ENCODE measurements around the gene HOXC12.

The HOXC12 gene

GRCh38 chr12:53981634-53982565 lies 27.2 kb downstream of the HOXC12 start:
- 9 to 14% methylated on average over 27 to 29 of the region's 30 CpGs for WGBS, 2 experiments (ENCODE audit: insufficient coverage in 2 of 2)
- H3K4me1 ChIP-seq (ENCODE audit: control insufficient read depth, insufficient read depth, low read length, poor library complexity, severe bottlenecking) = no peaks in the 10 kb centered on the region
- peaks cover 8% of the 10 kb centered on the region for H3K9me3 ChIP-seq (ENCODE audit: control insufficient read depth, low read length)
- no peak overlapping the region for H3K27ac ChIP-seq (ENCODE audit: low read depth, low read length, severe bottlenecking)
- H3K36me3 ChIP-seq (ENCODE audit: control insufficient read depth, insufficient read depth, low read length) = no peaks in the 10 kb centered on the region
- H3K4me3 ChIP-seq (ENCODE audit: extremely low read depth, insufficient read depth, low read length, poor library complexity, severe bottlenecking) = no peak overlapping the region

DNA sequence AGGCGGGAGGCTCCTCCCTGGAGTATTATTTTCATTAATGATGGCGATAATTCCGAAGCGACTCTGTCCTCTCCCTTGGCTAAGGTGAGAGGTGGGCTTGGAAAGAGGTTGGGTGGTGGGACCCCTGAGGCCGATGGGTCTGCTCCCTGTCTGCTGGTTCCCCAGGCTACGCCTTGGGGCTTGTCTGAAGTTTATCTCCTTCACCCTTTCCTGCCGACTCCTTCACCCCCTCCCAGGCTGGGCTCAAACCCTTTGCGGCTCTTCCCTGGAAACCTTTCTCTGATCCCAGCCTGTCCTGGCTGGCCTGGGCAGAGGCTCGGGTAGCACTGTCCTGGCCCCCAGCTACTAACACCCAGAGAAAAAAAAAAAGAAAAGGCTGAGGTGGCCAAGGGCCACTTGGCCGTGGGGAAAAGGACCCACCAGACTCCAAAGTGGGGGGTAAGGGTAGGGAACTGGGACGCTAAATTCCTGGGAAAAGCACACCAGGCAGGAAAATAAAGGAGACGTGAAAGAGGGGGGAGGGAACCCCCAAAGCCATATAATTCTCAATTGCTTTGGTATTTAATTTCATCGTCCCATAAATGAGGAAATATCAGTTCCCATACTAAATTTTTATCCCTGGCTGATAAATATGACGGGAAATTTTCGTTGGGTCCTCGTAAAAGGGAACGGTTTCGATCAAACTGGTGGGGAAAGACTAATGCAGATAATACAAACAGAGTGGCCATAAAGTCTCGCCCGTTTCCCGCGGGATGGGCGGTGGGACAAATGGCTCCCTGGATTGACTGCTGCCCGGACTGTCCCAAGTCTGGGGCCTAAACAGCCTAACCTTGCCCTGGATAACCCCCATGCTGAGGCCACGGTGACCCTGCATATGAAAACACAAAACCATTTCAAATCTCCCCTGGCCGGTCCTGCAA lies 28.2 kb downstream of the HOXC12 start:
- Histone ChIP-seq H3K36me3 (ENCODE audit: control insufficient read depth, insufficient read depth, low read length) (no peaks in the 10 kb centered on the region), H3K27ac (ENCODE audit: low read depth, low read length, severe bottlenecking) (no peak overlapping the region), H3K4me1 (ENCODE audit: control insufficient read depth, insufficient read depth, low read length, poor library complexity, severe bottlenecking) (no peaks in the 10 kb centered on the region), H3K4me3 (ENCODE audit: extremely low read depth, insufficient read depth, low read length, poor library complexity, severe bottlenecking) (no peak overlapping the region), H3K9me3 (ENCODE audit: control insufficient read depth, low read length) (peaks cover 8% of the 10 kb centered on the region)
- WGBS, 2 experiments (ENCODE audit: insufficient coverage in 2 of 2) = 35 to 43% methylated on average over 16 to 18 of the region's 26 CpGs

- Histone ChIP-seq H3K4me1 (ENCODE audit: control insufficient read depth, insufficient read depth, low read length, poor library complexity, severe bottlenecking) (peaks cover under 1% of the 10 kb centered on the region), H3K9me3 (ENCODE audit: control insufficient read depth, low read length) (peaks cover 8% of the 10 kb centered on the region), H3K4me3 (ENCODE audit: extremely low read depth, insufficient read depth, low read length, poor library complexity, severe bottlenecking) (no peak overlapping the region), H3K36me3 (ENCODE audit: control insufficient read depth, insufficient read depth, low read length) (no peaks in the 10 kb centered on the region), H3K27ac (ENCODE audit: low read depth, low read length, severe bottlenecking) (no peak overlapping the region)
- WGBS, 2 experiments (ENCODE audit: insufficient coverage in 2 of 2) = 19 to 26% methylated on average over 5 to 11 of the region's 17 CpGs
Observed at GRCh38 chr12:53983568-53983949, 28.9 kb downstream of the HOXC12 start.

- WGBS, 2 experiments (ENCODE audit: insufficient coverage in 2 of 2) = 25 to 29% methylated on average over 20 to 23 of the region's 30 CpGs
- Histone ChIP-seq H3K27ac (ENCODE audit: low read depth, low read length, severe bottlenecking) (no peak overlapping the region), H3K4me3 (ENCODE audit: extremely low read depth, insufficient read depth, low read length, poor library complexity, severe bottlenecking) (no peak overlapping the region), H3K4me1 (ENCODE audit: control insufficient read depth, insufficient read depth, low read length, poor library complexity, severe bottlenecking) (peaks cover 5% of the 10 kb centered on the region), H3K9me3 (ENCODE audit: control insufficient read depth, low read length) (peaks cover 8% of the 10 kb centered on the region), H3K36me3 (ENCODE audit: control insufficient read depth, insufficient read depth, low read length) (no peaks in the 10 kb centered on the region)
Observed at GRCh38 chr12:53983950-53984572, 29.4 kb downstream of the HOXC12 start.

DNA sequence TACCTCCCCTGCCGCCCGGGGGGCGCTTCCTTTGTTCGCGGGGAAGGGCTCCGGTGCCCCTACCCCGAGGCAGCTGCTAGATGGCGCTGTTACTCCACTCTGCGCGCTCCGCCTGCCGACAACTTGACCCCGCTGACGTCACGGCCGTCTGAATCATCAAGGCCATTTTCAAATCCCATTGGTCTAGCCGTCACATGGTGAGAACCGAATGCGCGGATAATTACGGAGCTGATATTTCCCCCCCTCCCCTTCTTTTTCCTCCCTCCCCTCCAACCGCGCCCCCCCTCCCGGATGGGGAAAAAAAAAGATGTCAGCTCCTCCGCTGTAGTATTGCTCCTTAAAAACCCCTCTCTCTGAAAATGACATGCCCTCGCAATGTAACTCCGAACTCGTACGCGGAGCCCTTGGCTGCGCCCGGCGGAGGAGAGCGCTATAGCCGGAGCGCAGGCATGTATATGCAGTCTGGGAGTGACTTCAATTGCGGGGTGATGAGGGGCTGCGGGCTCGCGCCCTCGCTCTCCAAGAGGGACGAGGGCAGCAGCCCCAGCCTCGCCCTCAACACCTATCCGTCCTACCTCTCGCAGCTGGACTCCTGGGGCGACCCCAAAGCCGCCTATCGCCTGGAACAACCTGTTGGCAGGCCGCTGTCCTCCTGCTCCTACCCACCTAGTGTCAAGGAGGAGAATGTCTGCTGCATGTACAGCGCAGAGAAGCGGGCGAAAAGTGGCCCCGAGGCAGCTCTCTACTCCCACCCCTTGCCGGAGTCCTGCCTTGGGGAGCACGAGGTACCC lies 30.4 kb downstream of the HOXC12 start, which contains the start of gene HOXC10:
Gene HOXC10 (plus strand): TSS at position 246 of the 791 bp plus-strand sequence. CDS start 114 bp downstream, at position 360.
- 35 to 39% methylated on average over 41 to 49 of the region's 55 CpGs for WGBS, 2 experiments (ENCODE audit: insufficient coverage in 2 of 2)
- Histone ChIP-seq H3K36me3 (ENCODE audit: control insufficient read depth, insufficient read depth, low read length) (no peaks in the 10 kb centered on the region), H3K4me1 (ENCODE audit: control insufficient read depth, insufficient read depth, low read length, poor library complexity, severe bottlenecking) (peaks cover 7% of the 10 kb centered on the region), H3K4me3 (ENCODE audit: extremely low read depth, insufficient read depth, low read length, poor library complexity, severe bottlenecking) (no peak within 1 kb of the TSS), H3K27ac (ENCODE audit: low read depth, low read length, severe bottlenecking) (no peak within 1 kb of the TSS), H3K9me3 (ENCODE audit: control insufficient read depth, low read length) (peaks cover 8% of the 10 kb centered on the region)

DNA sequence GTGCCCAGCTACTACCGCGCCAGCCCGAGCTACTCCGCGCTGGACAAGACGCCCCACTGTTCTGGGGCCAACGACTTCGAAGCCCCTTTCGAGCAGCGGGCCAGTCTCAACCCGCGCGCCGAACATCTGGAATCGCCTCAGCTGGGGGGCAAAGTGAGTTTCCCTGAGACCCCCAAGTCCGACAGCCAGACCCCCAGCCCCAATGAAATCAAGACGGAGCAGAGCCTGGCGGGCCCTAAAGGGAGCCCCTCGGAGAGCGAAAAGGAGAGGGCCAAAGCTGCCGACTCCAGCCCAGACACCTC lies 30.9 kb downstream of the HOXC12 start:
- peaks cover 7% of the 10 kb centered on the region for H3K4me1 ChIP-seq (ENCODE audit: control insufficient read depth, insufficient read depth, low read length, poor library complexity, severe bottlenecking)
- H3K27ac ChIP-seq (ENCODE audit: low read depth, low read length, severe bottlenecking) = no peak overlapping the region
- no peaks in the 10 kb centered on the region for H3K36me3 ChIP-seq (ENCODE audit: control insufficient read depth, insufficient read depth, low read length)
- H3K4me3 ChIP-seq (ENCODE audit: extremely low read depth, insufficient read depth, low read length, poor library complexity, severe bottlenecking) = no peak overlapping the region
- H3K9me3 ChIP-seq (ENCODE audit: control insufficient read depth, low read length) = peaks cover 8% of the 10 kb centered on the region
- 30 to 48% methylated on average over 19 to 20 of the region's 21 CpGs for WGBS, 2 experiments (ENCODE audit: insufficient coverage in 2 of 2)

DNA sequence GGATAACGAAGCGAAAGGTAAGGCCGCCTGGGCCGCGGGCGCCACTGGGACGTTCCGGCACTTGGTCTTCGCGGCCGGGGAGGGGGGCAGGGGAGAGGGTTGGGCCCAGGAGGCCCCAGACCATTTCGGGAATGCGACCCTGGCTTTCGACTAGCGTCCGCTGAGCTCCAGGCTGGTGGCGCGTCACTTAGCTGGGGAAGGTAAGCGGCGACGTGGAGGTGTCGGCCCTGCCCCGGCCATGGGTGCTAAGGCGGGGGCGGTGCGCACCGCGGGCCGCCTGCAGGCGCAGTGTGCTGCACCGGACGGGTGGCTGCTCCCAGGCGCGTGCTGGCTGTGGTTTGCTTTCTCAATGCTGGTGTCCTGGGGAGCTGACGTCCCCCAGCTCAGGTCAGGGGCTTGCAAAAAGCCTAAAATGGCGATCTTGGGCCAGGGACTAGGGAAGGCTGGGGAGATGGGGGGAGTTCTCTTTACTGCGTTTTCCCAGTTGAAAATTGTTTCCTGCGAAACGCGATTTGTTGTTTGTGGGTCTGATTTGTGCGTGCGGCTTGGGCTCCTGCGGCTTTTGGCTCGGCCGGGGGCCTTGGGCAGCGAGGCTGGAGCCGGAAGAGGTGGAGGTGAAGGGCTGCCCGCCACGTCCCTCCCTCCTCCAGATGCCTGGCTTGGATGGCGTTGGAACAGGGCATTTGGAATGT lies 31.4 kb downstream of the HOXC12 start:
- Histone ChIP-seq H3K27ac (ENCODE audit: low read depth, low read length, severe bottlenecking) (no peak overlapping the region), H3K4me3 (ENCODE audit: extremely low read depth, insufficient read depth, low read length, poor library complexity, severe bottlenecking) (no peak overlapping the region), H3K4me1 (ENCODE audit: control insufficient read depth, insufficient read depth, low read length, poor library complexity, severe bottlenecking) (peaks cover 7% of the 10 kb centered on the region), H3K36me3 (ENCODE audit: control insufficient read depth, insufficient read depth, low read length) (no peaks in the 10 kb centered on the region), H3K9me3 (ENCODE audit: control insufficient read depth, low read length) (peaks cover 8% of the 10 kb centered on the region)
- 12 to 14% methylated on average over 36 to 42 of the region's 50 CpGs for WGBS, 2 experiments (ENCODE audit: insufficient coverage in 2 of 2)

DNA sequence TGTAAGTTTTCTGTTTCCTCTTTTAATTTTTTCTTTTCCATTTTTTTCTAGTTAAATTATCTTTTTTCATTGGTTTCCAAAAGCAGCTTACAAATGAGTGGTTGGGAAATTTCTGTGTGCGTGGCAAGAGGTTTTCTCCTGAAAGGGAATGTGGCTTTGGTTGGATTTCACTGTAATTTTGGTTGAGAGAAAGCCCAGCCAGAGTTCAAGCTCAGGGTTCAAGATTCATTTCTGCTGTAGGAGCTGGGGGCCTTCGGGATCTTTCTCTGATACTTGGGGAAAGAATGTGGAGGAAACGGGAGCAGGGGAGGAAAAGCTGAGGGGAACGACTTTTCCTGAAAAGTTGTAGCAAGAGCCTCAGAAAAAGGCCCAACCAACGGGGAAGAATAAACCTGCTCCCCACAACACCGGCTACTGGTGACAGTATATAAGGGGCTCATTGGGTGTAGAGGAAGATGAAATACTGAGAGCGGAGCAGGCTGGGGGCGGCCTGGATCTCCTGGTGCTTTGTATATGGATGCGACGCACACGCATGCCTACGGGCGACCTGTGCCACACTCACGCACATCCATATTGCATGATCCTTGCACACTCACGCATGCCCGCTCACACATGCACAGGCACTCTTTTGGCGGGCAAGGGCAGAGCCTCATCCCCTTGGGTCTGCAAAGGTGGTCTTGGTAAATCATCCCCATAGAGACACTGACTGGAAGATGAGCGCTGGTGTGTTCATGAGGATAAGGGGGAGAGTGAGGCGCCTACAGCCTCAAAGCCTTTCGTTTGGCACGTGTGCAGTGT lies 32.2 kb downstream of the HOXC12 start:
- Histone ChIP-seq H3K36me3 (ENCODE audit: control insufficient read depth, insufficient read depth, low read length) (no peaks in the 10 kb centered on the region), H3K9me3 (ENCODE audit: control insufficient read depth, low read length) (peaks cover 8% of the 10 kb centered on the region), H3K27ac (ENCODE audit: low read depth, low read length, severe bottlenecking) (no peak overlapping the region), H3K4me3 (ENCODE audit: extremely low read depth, insufficient read depth, low read length, poor library complexity, severe bottlenecking) (no peak overlapping the region), H3K4me1 (ENCODE audit: control insufficient read depth, insufficient read depth, low read length, poor library complexity, severe bottlenecking) (peaks cover 7% of the 10 kb centered on the region)
- WGBS, 2 experiments (ENCODE audit: insufficient coverage in 2 of 2) = 50 to 57% methylated on average over 16 to 18 of the region's 21 CpGs

- no peak overlapping the region for H3K4me3 ChIP-seq (ENCODE audit: extremely low read depth, insufficient read depth, low read length, poor library complexity, severe bottlenecking)
- H3K36me3 ChIP-seq (ENCODE audit: control insufficient read depth, insufficient read depth, low read length) = no peaks in the 10 kb centered on the region
- 43% methylated on average over 1 of the region's 4 CpGs; no CpG with 5 or more reads in 1 of the 2 experiments for WGBS, 2 experiments (ENCODE audit: insufficient coverage in 2 of 2)
- H3K4me1 ChIP-seq (ENCODE audit: control insufficient read depth, insufficient read depth, low read length, poor library complexity, severe bottlenecking) = peaks cover 7% of the 10 kb centered on the region
- H3K27ac ChIP-seq (ENCODE audit: low read depth, low read length, severe bottlenecking) = no peak overlapping the region
- peaks cover 8% of the 10 kb centered on the region for H3K9me3 ChIP-seq (ENCODE audit: control insufficient read depth, low read length)
Observed at GRCh38 chr12:53987787-53988230, 33.1 kb downstream of the HOXC12 start.

Measured in mesodermal cell (in vitro differentiated cells).